Kidney (tissue), 14 donors: ENCODE data around the gene L1CAM. TPM values are rescaled to one million over a fixed set of nuclear protein-coding genes. Genes with fewer than 3 reads are reported as not detected.

ENCODE experiments used
- DNase-seq, 5 donors: peaks; one replicate each; pipeline ENCODE4 v3.0.0-alpha.2; 2013 to 2020
- FAIRE-seq: peaks from 2 replicates; lab custom pipeline; 2012; peaks lifted over from hg19 to GRCh38; lab: Jason Lieb, UNC
- H3K27ac ChIP-seq, 2 donors: one replicate each; pipeline ENCODE4 v1.7.0; 2013; ENCODE audit warnings: low read depth in 2 of 2, low read length in 2 of 2, inconsistent platforms in 1 of 2
- H3K27me3 ChIP-seq: one replicate; pipeline ENCODE4 v1.7.1; 2013; ENCODE audit warnings: low read length, inconsistent platforms; ENCODE audit not compliant: control insufficient read depth, insufficient read depth
- H3K36me3 ChIP-seq, 3 donors: one replicate each; pipeline versions ENCODE4 v1.7.0 to v1.7.1; 2013; ENCODE audit warnings: low read length in 3 of 3, control low read depth in 1 of 3, inconsistent platforms in 1 of 3; ENCODE audit not compliant: insufficient read depth in 3 of 3, control insufficient read depth in 2 of 3
- H3K4me1 ChIP-seq, 3 donors: one replicate each; pipeline versions ENCODE4 v1.7.0 to v1.7.1; 2013; ENCODE audit warnings: low read length in 3 of 3, inconsistent platforms in 1 of 3, low read depth in 1 of 3; ENCODE audit not compliant: control insufficient read depth in 2 of 3, insufficient read depth in 2 of 3
- H3K4me3 ChIP-seq, 3 donors: one replicate each; pipeline versions ENCODE4 v1.7.0 to v1.8.1; 2013; ENCODE audit warnings: low read length in 3 of 3, control low read depth in 1 of 3, inconsistent platforms in 1 of 3
- H3K9ac ChIP-seq, 3 donors: one replicate each; pipeline versions ENCODE4 v1.7.0 to v1.7.1; 2013; ENCODE audit warnings: low read length in 3 of 3, control low read depth in 1 of 3, inconsistent platforms in 1 of 3
- H3K9me3 ChIP-seq, 3 donors: one replicate each; pipeline versions ENCODE4 v1.7.0 to v1.7.1; 2013; ENCODE audit warnings: low read length in 3 of 3, control low read depth in 1 of 3, inconsistent platforms in 1 of 3; ENCODE audit not compliant: control insufficient read depth in 2 of 3, insufficient read depth in 1 of 3
- intact Hi-C: fragments of 100-400 bp; cut with DNase I; formaldehyde crosslinking; loops from one replicate; pipeline ENCODE4 v1.11.1; 2022
- polyA plus RNA-seq: library from polyadenylated mRNA; stranded (reverse); fragments of 350-450 nt; fragmentation: Illumina TruSeq; extraction: RNeasy Lipid Tissue Mini Kit (QIAGEN cat#74804); gene quantifications from one replicate; pipeline ENCODE4 v1.2.3, GENCODE V29; 2014; ENCODE audit warnings: low read depth, low replicate concordance; ENCODE audit not compliant: insufficient read depth
- total RNA-seq: library from RNA; stranded (reverse); fragmentation: NEBNext Ultra II Directional; extraction: Animal tissue kit (Norgen Biotek cat#: 25700); gene quantifications from one replicate; pipeline ENCODE4 v1.2.1, GENCODE V29; 2021
- TF ChIP-seq, protein P1 (sequence below): IDR thresholded peaks from 3 replicates; pipeline ENCODE4 v1.5.1; 2012; ENCODE audit warnings: mild to moderate bottlenecking, moderate library complexity, borderline replicate concordance; ENCODE audit not compliant: insufficient read depth; ENCODE audit errors: extremely low read depth
- donor health status: control.
- donor health status: control.
- donor health status: control.
- donor health status: control.
- donor health status: control.
- donor health status: DM: yes; HTN: yes; CAD: no.
- donor health status: Normal renal cell carcinoma (clear cell type).

L1CAM gene
- total and polyA plus RNA-seq, 2 donors from 2014 or later, result 26.1 to 71.9 TPM

DNA sequence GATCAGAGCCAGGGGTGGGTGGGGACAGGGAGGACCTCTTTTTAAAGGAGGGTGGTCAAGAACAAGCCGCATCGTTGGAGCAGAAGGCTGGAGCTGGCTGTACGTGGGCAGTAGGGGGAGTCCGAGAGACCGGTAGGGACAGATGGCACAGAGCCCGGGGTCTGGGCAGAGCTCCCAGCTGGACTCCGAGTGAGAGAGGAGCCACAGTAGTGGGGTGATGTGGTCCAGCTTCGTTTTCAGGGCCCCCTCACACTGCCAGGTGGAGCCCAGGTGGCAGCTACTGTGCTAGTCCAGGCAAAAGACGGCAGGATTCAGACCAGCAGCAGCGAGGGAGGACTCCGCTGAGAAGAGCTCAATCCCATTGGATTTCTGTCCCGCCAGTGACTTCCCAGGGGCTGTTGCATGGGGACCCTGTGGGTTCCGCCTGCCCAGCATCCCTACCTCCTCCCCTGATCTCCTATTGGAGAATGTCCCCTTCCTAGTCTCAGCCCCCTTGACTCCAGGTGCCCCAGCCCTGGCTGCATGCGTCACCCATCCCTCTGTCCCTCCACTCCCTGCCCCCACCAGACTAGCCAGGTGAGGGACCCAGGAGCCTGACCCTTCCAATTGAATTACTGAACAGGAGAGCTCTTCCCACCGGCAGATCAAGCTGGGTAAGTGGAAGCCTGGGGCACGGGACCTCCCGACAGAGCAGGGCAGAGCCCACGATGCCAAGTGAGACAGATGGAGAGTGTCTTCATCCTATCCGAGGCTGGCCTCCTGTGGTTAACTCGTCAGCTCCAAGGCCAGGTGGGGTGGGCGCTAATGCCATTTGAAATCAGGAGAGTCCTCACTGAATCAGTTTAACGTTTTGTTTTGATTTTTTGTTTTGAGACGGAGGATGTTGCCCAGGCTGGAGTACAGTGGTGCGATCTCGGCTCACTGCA is 37.2 kb upstream of the L1CAM start:
- TF ChIP-seq, protein P1, sequence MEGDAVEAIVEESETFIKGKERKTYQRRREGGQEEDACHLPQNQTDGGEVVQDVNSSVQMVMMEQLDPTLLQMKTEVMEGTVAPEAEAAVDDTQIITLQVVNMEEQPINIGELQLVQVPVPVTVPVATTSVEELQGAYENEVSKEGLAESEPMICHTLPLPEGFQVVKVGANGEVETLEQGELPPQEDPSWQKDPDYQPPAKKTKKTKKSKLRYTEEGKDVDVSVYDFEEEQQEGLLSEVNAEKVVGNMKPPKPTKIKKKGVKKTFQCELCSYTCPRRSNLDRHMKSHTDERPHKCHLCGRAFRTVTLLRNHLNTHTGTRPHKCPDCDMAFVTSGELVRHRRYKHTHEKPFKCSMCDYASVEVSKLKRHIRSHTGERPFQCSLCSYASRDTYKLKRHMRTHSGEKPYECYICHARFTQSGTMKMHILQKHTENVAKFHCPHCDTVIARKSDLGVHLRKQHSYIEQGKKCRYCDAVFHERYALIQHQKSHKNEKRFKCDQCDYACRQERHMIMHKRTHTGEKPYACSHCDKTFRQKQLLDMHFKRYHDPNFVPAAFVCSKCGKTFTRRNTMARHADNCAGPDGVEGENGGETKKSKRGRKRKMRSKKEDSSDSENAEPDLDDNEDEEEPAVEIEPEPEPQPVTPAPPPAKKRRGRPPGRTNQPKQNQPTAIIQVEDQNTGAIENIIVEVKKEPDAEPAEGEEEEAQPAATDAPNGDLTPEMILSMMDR, result peak; percentile 44
- H3K27me3 ChIP-seq, result no peaks in the 10 kb centered on the region
- no peaks in the 10 kb centered on the region for H3K36me3 ChIP-seq
- intact Hi-C loops, result no loop called here
- H3K4me1 ChIP-seq, result peaks cover 0 to 22% (median 3%) of the 10 kb centered on the region in 3 donors
- H3K27ac ChIP-seq, result no peak overlapping the region
- no peak overlapping the region for H3K9ac ChIP-seq
- FAIRE-seq, result no peak
- DNase-seq, result peak in 2 of 5 donors; percentile 59 to 85
- H3K4me3 ChIP-seq, result no peak overlapping the region
- no peaks in the 10 kb centered on the region for H3K9me3 ChIP-seq

DNA sequence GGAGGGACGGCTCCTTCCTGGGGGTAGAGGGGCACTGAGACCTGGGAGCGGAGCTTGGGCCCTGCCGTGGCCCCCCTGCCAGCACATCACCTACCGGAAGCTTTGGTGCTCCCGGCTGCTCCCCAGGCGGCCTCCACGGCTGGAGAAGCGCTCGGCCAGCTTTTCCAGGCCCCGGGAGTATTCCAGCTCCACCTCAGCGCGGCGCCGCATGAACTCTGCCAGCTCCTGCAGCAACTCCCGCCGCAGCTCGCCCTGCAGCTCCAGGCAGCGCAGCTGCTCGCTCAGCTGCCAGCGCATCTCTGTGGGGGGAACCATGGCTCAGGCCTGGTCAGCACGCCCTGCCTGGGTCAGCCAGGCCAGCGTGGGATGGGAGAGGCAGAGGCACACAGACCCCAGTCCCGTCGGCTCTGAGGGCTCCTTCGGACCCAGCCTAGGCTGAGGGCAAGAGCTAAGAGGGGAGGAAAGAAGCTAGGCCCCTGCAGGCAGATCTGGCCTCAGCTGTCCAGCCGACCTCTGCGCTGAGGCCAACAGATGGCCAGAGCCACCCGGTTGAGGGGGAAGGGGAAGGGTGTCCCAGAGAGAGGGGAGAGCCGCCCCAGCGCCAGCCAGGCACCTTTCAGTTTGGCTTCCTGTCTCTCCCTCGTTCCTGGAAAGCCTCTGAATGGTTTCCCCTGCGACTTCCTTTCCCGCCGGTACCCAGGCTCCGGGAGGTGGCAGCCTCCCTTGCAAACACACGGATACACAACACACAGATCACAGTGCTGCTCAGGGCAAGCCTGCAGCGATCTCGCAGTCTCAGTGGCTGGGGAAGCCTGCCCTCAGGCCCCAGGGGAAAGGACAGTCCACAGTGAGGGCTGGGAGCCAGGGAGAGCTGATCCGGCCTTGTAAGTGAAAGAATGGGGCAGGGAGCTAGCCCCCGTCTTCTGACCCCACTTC is 35.8 kb upstream of the L1CAM start:
- DNase-seq, result peak in 2 of 5 donors; percentile 31 to 75
- H3K27me3 ChIP-seq, result no peaks in the 10 kb centered on the region

DNA sequence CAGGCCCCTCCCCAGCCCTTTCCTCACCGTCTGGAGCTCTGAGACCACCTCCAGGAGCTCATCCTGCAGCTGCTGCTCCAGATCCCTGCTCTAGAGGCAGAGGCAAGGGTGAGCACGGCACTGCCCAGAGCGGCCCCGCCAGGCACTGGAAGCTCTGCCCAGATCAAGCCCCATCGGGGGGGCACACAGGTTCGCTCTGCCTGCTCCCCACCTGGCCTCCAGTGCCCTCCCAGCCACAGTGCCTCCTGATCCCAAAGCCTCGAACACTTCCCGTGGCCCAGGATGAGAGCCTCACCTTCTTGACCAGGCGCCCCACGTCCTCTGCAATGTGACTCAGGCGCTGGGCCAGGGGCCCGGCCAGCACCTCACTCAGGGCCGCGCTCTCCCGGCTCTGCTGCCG is 35.1 kb upstream of the L1CAM start:
- no peaks in the 10 kb centered on the region for H3K27me3 ChIP-seq
- FAIRE-seq (no peak), DNase-seq (peak in 1 of 5 donors; percentile 72)
- no peak overlapping the region for H3K27ac ChIP-seq
- no peak overlapping the region for H3K4me3 ChIP-seq
- H3K36me3 ChIP-seq, result no peaks in the 10 kb centered on the region
- peaks cover 0 to 12% (median 0%) of the 10 kb centered on the region in 3 donors for H3K4me1 ChIP-seq
- H3K9me3 ChIP-seq, result no peaks in the 10 kb centered on the region
- intact Hi-C loops, result no loop called here
- no peak overlapping the region for H3K9ac ChIP-seq
- TF ChIP-seq, protein P1, result no peak

More for the DNA sequence above, 35.8 kb upstream of the L1CAM start:
- H3K27ac ChIP-seq, result no peak overlapping the region
- intact Hi-C loops, result no loop called here
- no peak overlapping the region for H3K9ac ChIP-seq
- FAIRE-seq, result no peak
- TF ChIP-seq, protein P1, result no peak
- H3K9me3 ChIP-seq, result no peaks in the 10 kb centered on the region
- no peak overlapping the region for H3K4me3 ChIP-seq
- peaks cover 0 to 17% (median 3%) of the 10 kb centered on the region in 3 donors for H3K4me1 ChIP-seq
- no peaks in the 10 kb centered on the region for H3K36me3 ChIP-seq
